Stimulated activated CD4-positive, alpha-beta T cell treated with anti-CD3 and anti-CD28 coated beads, Interleukin-4, amount 100 ng/mL, for 48 hours (primary cell): Measurements from ENCODE around the gene THADA.

Experiments
- DNase-seq, 2 donors: peaks; one replicate each; pipeline ENCODE4 v3.0.0-alpha.2; 2020; ENCODE audit warnings: low read depth in 2 of 2

Gene THADA

GRCh38 chr2:43210467-43211303 lies 385.2 kb downstream of the THADA start:
- no peak for DNase-seq

- DNase-seq = no peak
Measured at GRCh38 chr2:43210125-43210466, 385.7 kb downstream of the THADA start.

- no peak for DNase-seq
Measured at GRCh38 chr2:43209204-43209717, 386.6 kb downstream of the THADA start.

GRCh38 chr2:43207553-43208300 lies 388.1 kb downstream of the THADA start:
- DNase-seq = no peak

DNA sequence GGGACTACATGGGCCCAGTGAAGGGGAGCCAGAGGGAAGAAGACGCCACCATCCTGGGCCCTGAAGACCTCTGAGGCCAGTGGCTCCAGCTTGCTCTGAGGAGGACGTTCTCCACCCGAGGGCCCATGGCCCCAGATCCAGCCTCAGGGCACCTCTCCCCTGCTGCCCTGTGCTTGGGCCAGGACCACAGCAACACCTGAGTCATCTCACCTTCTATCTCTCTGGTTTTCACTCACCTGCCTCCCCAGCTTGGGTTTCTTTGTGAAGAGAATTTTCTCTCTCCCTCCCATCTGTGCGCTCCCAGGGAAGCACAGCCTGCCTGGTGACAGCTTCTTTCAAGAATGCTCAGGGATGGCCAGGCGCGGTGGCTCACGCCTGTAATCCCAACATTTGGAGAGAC lies 389.2 kb downstream of the THADA start:
- no peak for DNase-seq

DNA sequence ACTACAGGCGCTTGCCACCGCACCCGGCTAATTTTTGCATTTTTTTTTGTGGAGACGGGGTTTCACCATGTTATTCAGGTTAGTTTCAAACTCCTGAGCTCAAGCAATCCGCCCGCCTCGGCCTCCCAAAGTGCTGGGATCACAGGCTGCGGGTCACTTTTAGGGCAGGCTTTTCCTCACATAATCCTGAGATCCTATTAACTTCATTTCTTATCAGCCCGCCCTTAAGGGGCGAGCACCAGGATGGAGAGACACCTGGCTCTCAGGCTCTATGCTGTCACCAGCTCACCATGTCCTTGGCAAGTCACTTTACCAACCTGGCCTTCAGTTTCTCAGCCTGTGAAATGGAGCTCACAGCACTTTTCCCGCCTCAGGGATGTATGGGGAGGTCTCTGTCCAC lies 392.5 kb downstream of the THADA start:
- no peak for DNase-seq

DNA sequence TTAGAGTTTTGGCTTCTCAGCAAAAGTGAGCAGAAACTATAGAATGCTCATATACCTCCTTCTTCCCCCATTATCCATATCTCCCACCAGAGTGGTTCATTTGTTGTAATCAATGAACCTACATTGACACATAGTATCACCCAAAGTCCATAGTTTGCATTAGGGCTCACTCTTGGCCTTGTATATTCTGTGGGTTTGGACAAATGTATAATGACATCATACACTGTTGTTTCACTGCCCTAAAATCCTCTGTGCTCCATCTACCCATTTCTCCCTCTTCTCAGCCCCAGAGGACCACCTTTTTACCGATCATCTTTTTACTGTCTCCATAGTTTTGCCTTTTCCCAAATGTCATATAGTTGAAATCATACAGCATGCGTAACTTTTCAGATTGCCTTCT lies 393.5 kb downstream of the THADA start:
- no peak for DNase-seq

GRCh38 chr2:43201497-43201896 lies 394.3 kb downstream of the THADA start:
- DNase-seq = no peak

- no peak for DNase-seq
Measured at GRCh38 chr2:43201016-43201415, 394.8 kb downstream of the THADA start.

- DNase-seq = no peak
Measured at GRCh38 chr2:43199492-43200488, 396.0 kb downstream of the THADA start.

GRCh38 chr2:43198263-43198662 lies 397.6 kb downstream of the THADA start:
- no peak for DNase-seq

- no peak for DNase-seq
Measured at GRCh38 chr2:43197588-43197896, 398.3 kb downstream of the THADA start.

- DNase-seq = no peak
Measured at GRCh38 chr2:43196768-43197587, 398.9 kb downstream of the THADA start.

DNA sequence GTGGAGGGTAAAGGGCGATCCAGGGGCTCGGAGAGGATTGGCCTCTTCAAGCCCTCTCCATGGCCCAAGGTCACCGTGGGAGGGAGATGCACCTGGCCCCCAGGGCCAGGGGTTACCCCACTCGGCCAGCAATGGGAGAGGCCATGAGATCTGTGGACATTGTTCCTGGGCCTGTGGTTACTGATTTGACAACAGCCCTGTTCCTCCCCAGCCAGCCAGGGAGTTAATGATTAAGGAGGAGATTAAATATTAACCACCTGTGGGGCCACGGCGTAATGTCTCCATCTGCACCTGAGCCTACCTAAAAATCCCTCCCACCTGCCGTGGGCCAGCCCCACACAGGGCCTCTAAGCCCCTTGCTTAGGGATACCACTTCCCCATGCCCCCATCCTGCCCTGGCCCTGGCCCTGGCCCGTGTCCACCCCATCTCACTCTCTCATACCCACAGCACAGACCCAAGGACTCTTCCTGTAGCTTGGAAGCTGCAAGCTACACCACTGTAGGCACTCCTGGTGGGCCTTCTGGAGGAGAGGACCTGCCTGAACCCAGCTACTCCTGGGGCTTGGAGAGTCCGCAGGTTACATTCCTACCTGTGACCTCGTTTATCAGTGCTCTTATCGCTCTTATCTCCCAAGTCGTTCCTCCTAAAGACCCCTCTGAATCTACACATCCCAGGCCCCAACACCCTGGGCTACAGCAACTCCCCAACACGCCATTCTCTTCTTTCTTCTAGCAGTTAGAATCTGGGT lies 401.5 kb downstream of the THADA start:
- no peak for DNase-seq

DNA sequence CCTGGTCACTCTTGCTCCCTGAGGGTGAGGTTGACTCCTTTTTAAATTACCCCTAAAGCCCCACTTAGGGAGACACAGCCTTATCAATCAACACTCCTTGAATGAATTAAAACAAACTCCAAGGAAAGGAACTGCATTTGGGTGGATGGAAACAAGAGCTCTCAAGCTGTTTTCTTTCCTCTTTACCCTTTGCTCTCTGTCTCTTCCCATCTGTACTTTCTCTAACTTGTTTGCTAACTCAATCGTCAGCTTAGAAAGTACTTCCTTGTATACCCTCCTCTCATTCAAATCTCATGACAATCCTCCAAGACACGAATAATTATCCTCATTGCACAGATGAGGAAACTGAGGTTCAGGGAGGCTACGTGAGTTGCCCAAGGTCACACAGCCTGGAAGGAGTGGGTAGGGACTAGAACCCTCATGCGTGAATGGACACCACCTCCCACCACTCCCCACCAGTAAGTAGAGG lies 402.2 kb downstream of the THADA start:
- DNase-seq = no peak

GRCh38 chr2:43192744-43193651 lies 402.8 kb downstream of the THADA start:
- DNase-seq = no peak

DNA sequence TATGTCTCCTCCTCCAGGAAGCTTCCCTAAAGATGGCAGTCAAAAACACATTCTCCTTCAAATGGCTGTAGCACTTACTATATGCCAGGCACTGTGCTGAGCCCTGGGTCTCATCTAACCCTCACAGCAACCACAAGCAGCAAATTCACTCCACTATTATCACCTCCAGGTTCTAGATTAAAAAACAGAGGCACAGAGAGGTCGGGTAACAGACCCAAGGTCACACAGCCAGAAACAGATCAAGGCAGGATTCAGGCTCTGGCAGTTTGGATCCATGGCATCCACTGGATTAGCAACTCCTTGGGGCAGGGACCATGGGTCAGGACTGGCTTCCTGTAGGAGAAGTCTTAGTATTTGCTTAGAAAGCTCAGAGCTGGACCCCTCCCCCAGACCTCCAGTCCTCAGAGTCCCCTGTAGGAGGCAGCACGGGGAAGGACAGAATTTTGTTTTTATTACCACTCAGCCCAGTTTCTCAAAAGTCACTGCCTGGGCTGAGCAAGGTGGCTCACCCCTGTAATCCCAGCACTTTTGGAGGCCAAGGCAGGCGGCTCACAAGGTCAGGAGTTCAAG lies 403.8 kb downstream of the THADA start:
- no peak for DNase-seq

DNA sequence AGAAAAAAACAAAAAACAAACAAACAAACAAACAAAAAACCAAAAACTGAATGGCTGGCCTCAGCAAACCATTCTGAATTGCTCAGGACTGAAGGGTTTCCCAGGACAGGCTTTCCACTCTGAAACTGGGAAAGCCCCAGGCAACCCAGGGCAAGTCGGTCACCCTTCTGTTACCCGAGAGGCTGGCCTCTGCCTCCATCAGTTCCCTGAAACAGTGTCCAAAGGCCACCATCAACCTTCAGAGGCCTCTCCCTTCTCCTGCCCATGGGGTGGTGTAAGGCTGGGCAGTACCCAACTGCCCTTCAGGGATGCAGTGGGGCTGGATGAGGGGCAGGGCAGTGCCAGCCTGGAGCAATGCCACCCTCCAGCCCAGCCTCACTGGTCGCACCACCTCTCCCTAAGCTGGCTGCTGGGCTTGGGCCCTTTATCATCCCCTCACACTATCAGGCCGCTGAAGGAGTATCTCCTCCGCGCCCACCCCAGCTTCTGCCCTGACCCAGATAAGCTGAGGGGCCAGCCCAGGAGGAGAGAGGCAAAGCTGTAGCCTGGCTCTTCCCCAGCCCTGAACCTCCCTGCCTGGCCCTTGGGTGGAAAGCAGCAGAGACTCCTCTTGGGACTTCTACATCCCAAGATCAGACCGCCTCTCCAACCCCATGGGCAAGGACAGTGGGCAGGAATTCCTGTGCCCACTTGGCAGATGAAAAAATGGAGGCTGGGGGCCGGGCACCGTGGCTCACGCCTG lies 405.4 kb downstream of the THADA start:
- no peak for DNase-seq
